GM12891 (cell line): ENCODE data around the gene CDH9.

Source experiments
- PAX5 ChIP-seq: IDR thresholded peaks from 2 replicates; pipeline ENCODE4 v1.6.1; 2011; ENCODE audit warnings: low read length, moderate library complexity, mild to moderate bottlenecking; ENCODE audit not compliant: insufficient read depth, severe bottlenecking
- POLR2A ChIP-seq: IDR thresholded peaks from 2 replicates; pipeline ENCODE4 v1.6.1; 2011; ENCODE audit warnings: low read depth, low read length, control low read depth
- POLR2AphosphoS5 ChIP-seq: IDR thresholded peaks from 2 replicates; pipeline ENCODE4 v1.6.1; 2011; ENCODE audit warnings: low read depth, low read length, control low read depth
- TAF1 ChIP-seq: IDR thresholded peaks from 2 replicates; pipeline ENCODE4 v1.6.1; 2011; ENCODE audit warnings: low read depth, low read length, control low read depth

DNA sequence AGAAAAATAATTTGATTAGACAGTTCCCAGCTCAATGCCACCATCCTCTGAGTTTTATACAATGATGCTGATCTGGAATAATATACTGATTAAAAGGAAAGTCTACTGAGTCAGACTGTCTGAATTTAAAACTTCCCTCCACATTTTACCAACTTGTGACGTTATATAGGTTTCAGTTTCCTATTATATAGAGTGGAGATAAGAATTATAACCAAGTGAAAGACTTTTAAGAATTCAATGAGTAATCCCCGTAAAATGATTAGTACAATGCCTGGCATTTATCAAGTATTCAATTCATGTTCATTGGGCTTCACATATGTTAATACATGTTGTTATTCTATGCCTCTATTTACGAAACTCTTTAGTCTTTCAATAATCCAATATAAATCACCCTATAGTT is 166.0 kb downstream of the CDH9 start:
- TF ChIP-seq POLR2A (no peak), POLR2AphosphoS5 (no peak), PAX5 (no peak), TAF1 (no peak)
